GM19397 (cell line): ENCODE data around the gene VPS41.

Source experiments
- ATAC-seq: cut with Tn5 transposase; IDR thresholded peaks from one replicate; pipeline ENCODE4 v1.9.1; 2021; ENCODE audit warnings: mild to moderate bottlenecking, moderate library complexity; ENCODE audit not compliant: unreplicated experiment

VPS41 gene

DNA sequence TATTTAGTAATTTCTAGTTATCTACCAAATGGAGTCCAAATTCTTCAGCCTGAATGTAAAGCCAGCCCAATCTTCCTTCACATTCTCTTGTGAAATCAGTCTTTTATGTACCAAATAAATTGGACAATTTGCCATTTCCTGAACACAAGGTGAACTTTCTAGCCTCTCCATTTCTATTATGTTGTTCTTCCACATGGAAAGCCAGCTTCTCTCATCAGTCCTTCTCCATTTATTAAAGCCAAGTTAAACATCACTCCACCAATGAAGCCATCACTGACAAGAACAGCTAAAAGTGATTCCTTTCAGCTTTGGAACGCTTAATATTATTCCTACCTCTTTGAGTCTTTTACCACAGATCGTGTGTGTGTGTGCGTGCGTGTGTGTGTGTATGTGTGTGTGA is 88.4 kb downstream of the VPS41 start:
- ATAC-seq: no peak

DNA sequence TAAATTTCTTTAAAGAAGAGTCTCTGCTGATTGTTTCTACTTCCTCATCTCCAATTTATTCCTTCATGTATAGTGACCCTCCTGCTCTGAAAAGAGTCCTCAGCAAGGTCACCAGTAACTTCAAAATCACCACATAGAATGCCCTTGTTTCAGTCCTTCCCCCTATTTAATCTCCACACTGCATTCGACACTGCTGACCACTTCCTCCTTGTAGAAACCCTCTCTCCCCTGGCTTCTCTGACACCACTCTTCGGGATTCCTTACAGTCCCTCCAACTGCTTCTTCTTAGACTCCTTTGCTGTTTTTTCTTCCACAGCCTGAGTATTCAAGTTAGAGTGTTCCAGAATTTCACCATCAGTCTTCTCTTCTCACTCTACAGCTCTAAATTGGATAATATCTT is 89.5 kb downstream of the VPS41 start:
- ATAC-seq: no peak

DNA sequence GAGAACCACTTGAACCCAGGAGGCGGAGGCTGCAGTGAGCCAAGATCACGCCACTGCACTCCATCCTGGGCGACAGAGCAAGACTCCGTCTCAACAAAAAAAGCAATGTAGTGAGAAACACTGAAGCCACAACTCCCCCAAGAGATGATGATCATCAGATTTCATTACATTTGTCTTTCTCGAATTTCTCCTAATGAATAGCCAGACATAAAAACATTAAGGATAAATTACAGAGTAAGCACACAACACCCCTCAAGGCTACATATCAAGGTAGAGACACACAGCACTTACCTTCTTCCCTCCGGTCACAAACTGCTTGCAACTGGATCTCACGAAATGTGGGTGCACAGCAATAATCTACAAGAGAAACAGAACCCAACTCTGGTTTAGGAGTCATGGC is 91.5 kb downstream of the VPS41 start:
- no peak for ATAC-seq

DNA sequence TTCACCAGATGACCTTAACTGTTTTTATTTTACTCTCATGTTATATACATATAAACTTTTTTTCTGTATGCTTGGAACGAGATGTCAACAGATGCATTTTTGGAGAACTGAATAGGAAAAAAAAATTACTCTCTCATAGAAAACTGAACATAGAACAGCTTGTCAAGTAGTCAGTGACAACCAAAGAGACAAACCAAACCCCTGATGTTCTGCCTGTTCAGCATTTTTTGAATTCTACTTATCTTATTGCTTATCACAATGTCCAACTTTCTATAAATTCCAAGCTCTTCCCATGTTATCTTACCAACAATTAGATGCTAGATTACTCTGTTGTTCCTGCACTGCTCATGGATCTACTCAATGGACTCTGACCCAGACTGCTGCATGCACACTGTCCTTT is 95.2 kb downstream of the VPS41 start:
- ATAC-seq: no peak

DNA sequence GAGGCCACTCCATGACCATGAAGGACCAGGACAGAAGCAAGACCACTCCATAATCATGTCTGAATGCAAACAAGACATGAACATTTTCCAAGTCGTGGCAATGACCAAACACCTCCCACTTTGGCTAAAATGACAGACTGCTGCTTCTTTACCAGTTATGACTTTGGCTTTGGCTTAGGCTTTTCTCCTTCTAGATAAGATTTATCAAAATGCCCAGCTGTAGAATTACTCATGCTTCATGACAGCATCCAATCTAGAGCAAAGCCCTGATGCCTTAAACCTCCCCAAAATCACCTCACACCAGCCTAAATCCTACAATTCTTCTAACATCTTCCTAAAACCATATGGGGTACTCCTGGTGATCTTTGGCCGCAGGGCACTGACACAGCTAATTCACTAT is 102.1 kb downstream of the VPS41 start:
- no peak for ATAC-seq

DNA sequence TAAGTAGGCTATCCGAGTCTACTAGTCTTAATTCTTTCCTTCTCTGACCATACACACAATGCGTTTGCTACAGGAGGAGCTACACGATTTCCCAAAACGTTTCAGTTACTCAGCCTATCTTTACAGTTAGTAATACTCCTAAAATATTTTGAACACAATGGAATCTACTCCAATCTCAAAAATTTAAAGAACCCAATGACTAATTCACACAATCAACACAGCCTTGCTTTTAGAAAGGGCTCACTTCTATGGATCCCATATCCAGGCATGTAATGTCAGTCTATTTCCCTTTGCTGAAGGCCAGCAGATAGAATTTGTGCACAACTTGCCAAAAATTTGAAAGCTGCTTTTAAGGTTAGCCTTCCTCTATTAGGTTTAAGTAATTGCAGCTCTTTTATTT is 107.2 kb downstream of the VPS41 start:
- ATAC-seq: no peak

DNA sequence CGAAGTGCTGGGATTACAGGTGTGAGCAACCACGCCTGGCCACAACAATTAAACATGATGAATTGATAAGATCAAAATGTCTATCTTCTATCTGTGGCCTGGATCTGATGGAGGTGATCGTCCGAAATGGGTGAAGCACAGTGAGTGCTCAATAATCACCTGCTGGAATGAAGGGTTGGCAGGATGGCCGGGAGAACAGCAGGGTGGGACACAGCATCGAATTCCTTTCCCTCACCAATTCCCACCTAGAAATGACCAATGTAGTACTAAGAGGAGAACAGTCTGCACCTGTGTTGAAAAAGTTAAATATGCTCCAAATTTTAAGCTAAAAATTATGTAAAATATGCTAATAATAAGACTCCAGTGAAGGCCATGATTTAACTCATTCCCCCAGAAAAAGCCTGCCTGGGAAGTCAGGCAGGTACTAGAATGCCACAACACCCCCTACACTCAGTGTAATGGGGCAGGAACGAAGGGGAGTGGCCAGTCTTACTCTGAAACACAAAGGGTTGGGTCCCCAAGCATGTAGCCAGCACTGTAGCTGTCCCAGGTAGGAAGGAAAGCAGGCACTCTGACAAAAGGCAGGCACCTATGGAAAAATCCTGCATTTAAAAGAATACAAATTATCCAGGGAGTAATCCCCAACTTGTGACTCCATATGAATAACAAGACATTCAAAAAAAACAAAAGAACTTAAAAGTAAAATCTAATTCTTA is 110.3 kb downstream of the VPS41 start:
- ATAC-seq: no peak

DNA sequence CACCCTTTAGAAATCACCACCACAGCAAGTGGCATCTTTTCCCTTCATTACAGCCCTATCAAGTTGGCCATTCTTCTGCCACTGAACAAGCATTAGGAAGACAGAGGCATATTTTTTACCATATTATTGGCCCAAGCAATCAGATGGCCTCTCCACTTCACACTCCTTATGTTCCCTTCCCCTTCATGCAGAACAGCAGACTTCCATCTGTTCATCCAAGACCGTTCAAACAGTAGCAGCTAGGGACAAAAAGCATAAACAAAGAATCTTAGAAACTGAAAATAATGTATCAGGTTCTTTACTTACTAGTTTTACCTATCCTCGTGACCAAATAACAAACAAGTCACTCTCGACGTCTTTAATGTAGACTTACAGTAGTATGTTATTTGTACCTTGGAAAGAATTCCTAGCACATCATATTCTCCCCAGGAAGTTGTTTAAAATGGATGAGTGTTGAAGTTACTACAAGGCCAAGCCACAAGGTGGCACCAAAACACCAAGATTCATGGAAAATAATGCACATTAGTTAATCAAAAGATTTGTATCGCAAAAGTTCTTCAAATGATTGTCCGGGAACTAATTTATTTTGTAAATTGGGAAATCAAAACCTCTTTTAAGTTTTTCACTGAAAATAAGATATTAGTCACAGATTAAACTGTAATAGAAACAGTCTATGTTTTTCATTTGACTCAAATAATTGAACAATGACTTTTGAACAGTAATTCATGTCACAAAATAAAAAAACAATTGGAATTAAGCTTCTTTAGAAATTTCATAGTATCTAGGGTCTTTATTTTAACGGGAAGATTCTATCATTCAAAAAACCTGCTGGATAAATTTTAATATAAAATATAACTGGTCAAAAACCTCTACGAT is 112.1 kb downstream of the VPS41 start:
- ATAC-seq: no peak

DNA sequence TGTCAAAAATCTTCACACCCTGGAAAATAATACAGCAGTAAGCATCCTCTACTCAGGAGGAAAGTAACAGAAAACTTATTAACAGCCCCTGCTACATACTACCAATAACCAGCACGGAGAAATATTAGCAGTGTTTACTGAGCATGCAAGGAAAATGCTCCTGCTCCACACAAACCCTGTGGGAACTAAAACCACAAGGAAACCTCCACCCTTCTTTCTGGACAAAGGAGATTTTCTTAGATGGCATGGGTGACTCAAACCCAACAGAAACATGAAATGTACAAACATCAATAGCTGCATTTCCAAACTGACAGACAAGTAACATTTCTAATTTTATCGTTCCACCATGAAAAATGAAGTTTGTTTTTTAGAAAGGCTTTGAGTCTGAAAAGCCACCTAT is 113.4 kb downstream of the VPS41 start:
- no peak for ATAC-seq

DNA sequence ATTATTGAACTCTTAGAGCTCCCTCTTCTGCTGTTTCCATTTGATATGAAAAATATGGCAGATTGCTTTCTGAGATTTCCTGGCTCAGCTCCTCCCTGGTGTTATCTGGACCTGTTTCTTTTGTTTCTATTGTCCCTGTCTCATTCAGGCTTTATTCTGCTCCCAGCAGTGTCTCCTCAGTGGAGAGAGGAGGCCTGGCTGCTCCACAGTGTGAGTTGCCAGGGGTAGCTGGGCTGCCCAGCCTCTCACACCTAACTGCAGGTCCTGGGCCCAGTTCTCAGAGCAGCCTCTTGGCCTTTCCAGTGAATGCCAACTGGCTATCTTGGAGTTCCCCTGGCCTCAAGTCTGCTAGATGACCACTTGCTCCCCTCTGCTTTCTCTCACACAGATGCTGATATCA is 127.0 kb downstream of the VPS41 start:
- no peak for ATAC-seq

DNA sequence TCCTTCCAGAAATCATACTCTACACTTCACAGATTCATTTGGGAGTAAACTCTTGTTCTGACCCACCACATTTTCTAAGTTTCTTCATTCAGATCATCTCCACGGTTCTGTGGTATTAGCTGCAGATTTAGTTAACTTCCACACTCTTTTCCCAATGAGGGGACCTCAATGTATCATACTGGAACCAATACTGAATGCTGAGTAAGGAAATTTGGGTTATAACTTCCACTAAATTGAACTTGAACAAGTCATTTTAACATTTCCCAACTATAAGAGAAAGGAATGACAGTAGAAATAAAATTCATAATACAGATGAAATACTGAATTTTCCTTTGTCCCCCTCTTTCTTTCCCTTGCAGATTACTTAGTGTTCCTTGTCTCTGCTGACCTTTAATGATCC is 131.4 kb downstream of the VPS41 start:
- ATAC-seq: no peak

DNA sequence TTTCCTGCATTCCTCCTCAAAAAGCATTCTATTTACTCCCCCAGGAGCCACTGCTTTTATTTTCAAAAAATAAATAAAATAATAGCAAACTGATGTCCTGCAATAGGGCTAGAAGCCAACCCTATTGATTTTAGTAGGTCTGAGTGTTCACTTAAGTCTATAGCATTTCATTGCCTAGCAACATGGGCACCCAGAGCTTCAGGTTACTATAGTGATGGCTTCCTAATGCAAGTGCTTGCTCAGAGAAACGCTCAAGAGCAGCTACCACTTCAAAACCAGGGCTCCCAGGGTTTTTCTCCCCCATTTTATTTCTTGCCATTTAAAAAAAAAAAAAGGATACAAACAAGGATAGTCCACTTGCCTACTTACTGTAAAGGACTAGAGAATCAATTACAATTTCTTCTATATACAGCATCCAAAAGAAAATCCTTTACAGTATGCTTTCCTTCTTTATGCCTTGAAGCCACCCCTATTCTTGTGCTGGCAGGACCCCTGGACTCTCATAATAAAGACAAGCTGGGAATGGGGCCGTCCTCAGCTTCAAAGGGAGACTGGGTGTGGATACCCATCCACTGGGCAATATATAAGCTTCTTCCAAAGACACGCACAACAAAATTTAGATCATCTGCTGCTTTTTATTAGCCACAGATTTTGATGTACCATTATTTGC is 133.3 kb downstream of the VPS41 start:
- ATAC-seq: no peak

DNA sequence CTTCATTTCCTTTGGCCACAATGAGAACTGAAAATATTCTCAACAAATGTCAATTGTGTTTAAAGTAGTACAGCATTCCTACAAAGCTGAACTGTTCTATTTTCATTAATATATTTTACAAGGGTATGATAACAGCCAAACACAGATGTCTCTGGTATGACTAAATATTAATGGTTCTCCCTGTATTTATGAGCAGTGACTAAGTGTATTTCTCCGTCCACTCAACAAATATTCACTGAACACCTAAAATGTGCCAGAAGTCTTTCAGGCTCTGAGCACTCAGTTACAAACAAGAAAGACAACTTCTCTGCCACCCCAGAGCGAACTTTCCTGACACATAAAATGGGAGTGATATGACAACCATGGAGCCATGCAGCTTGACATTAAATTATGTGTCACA is 135.6 kb downstream of the VPS41 start:
- no peak for ATAC-seq

DNA sequence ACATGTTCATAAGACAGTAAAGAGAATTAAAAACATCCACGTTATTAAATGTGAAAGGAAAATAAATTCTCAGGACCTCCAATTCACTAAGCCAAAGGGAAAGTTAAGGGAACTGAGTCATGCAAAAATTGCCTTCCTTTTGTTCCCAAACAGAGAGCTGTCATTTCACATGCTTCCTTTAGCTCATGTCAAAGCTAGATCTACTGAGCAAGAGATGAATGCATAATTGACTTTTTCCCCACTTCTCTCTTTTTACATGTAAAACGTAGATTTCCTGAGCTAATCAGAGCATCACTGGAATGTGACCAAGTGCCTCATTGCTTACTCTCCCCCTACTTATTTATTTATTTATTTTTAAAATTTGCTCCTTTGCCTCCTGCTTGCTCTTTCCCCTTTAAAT is 148.8 kb downstream of the VPS41 start:
- ATAC-seq: no peak

DNA sequence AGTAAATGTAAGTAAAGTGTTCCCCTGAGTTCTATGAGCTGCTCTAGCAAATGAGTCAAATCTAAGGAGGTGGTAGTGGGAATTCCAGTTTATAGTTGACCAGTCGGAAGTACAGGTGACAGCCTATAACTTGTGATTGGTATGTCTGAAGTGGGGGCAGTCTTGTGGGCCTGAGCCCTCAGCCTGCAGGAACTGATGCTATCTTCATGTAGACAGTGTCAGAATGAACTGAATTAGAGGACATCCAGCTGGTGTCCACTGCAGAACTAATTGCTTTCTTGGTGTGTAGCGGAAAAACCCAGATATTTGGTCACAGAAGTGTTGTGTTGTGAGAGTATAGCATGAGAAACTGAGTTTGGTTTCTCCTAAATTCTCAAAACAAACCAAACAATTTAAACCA is 150.0 kb downstream of the VPS41 start:
- ATAC-seq: no peak

DNA sequence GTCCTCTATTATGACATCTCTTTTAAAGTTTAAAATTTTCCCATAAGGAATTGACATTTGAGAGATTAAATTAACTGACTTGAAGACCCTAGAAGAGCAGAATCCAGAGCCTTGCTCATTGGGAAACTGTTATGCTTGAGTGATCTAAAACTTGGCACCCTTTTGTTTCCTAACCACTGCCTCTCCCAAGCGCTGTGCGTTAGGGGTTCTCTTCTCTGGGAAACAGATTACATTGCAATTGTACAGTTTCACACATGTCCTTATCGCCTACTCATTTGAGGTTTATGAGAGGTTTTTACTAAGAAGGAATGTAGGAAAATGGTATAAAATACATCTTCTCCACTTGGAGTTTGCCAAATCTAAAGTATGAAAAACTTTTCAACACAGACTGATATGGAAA is 151.1 kb downstream of the VPS41 start:
- no peak for ATAC-seq

DNA sequence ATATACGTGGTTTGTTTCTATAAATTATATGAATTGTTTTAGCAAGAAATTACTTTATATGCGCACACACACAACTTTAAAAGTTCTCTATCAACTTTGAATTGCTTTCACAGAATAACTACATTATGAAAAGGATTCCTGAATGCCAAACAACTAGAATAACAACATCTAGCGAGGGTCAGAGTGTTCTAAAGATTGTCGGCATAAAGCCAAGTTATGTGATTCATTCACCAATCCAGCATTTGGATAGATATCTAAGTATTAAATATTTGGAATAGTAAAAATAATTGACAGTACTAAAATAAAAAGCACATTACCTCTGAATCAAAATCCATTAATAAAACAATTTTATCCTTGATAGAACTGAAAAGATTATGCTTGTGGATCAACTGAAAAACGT is 152.5 kb downstream of the VPS41 start:
- ATAC-seq: no peak

DNA sequence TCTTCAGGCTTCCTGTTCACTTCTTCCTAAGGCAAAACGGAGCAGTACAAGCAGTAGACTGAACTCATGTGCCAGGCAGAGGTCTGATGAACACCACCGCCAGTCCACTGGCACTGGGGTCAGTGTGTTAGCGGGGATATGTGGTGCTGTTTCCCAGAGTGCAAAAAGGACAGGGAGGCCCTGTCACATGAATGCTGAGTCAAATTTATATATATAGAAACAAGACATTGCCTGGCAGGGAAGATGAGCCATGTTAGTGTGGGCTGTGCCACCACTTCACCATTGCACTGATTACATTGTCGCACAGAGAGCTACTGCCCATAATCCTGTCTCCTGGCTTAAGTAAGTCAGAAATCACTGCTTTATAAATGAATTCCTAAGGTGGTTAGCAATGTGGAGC is 155.6 kb downstream of the VPS41 start:
- no peak for ATAC-seq

DNA sequence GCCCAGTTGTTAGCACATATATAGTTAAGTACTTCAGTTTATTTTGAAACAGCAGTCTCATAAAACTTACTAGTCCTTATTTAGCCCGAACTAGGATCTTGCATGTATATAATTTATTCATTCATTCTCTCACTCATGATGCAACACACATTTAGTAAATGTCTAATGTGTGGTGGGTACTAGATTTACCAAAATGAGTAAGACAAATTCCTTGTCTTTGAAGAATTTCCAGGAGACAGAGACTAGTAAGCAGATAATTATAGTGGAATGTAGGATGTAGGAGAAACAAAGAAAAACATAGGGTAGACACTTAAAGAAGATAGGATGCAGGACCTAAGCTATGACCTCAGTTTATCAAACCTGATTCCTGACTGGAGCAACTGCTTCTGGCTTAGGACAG is 157.6 kb downstream of the VPS41 start:
- ATAC-seq: no peak

DNA sequence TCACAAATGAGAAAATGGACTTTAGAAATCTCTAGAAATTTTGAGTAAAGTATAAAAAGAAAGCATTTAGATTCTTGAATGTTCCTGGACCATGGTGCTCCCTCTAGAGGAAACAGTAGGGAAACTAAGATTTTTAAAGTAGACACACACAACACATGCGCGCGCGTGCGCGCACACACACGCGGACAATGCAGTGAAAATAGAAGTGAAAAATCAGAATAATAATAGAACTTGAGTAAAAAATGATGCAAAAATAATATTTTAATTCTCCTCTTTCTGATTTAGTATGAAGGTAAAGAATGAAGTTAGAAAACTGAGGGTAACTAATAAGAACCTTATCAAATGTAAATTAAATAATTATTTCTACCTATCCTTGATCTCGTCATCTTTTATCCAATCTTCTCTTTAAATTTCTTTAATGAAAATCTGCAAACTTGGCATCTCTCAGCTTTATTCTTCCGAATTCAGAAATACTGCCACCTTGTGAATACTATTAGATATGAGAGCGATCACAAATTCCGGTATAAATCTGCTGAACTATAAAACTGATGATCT is 160.9 kb downstream of the VPS41 start:
- no peak for ATAC-seq

DNA sequence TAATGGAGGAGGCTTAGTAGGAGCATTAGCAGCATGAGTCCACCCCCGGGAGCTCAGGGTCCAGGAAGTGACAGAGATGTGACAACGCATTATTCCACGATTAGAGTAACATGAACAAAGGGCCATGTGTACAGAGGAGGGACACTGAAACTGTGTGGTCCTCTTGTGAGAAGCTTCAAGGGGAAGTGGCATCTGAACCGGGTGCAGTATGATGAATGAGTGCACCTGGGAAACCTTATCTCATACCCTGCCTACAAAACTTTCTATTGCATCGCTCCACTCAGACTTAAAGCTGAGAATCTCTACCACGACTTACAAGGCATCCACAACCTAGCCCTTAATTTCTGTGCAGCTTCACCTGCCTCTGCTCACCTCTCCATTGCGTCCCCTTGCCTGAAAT is 162.6 kb downstream of the VPS41 start:
- no peak for ATAC-seq

DNA sequence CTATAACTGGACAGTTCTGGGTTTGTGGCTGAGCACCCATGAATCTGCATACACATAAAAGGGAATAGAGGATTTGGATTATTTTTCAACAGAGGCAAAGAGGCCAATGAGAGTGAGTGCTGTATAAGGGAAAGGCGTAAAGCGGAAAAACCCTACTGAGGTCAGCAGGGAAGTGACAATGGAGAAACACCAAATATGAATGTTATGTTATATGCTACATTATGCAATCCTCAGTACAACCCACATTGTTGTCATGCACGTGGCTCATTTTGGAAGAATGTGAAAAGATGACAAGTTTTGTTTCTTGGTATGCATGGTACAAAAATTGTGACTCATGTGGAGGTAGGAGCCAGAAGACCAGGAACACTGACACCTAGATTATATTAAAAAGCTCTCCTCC is 164.2 kb downstream of the VPS41 start:
- no peak for ATAC-seq
